H9 (cell line): Measurements from ENCODE around the gene ENPEP. TPM values are rescaled to one million over a fixed set of nuclear protein-coding genes. Genes with fewer than 3 reads are reported as not detected.

ENCODE experiments used
- DNase-seq: peaks from one replicate; pipeline ENCODE4 v3.0.0-alpha.2; 2017
- H2AFZ ChIP-seq: one replicate; pipeline ENCODE4 v1.6.1; 2013; ENCODE audit warnings: mild to moderate bottlenecking, low read length, control low read depth, moderate library complexity
- H2AK5ac ChIP-seq: 2 replicates; pipeline ENCODE4 v1.6.1; 2013; ENCODE audit warnings: low read length, control low read depth, mixed read lengths; ENCODE audit not compliant: insufficient read length
- H2BK120ac ChIP-seq: one replicate; pipeline ENCODE4 v1.6.1; 2013; ENCODE audit warnings: low read depth, mild to moderate bottlenecking, low read length, control low read depth, inconsistent platforms; ENCODE audit not compliant: poor library complexity, severe bottlenecking
- H2BK12ac ChIP-seq: 2 replicates; pipeline ENCODE4 v1.6.1; 2013; ENCODE audit warnings: low read length, control low read depth, mixed read lengths, low read depth; ENCODE audit not compliant: insufficient read length
- H2BK15ac ChIP-seq: 2 replicates; pipeline ENCODE4 v1.6.1; 2013; ENCODE audit warnings: low read depth, low read length, control low read depth
- H2BK20ac ChIP-seq: one replicate; pipeline ENCODE4 v1.6.1; 2013; ENCODE audit warnings: low read depth, mild to moderate bottlenecking, low read length, control low read depth, inconsistent platforms; ENCODE audit not compliant: poor library complexity, severe bottlenecking
- H2BK5ac ChIP-seq: 2 replicates; pipeline ENCODE4 v1.6.1; 2013; ENCODE audit warnings: low read length, control low read depth, mixed read lengths; ENCODE audit not compliant: insufficient read length
- H3K14ac ChIP-seq: 2 replicates; pipeline ENCODE4 v1.6.1; 2013; ENCODE audit warnings: low read length, control low read depth; ENCODE audit not compliant: insufficient read depth
- H3K18ac ChIP-seq: 2 replicates; pipeline ENCODE4 v1.6.1; 2013; ENCODE audit warnings: low read depth, mild to moderate bottlenecking, mixed read lengths, low read length, control low read depth; ENCODE audit not compliant: insufficient read length
- H3K23ac ChIP-seq: 2 replicates; pipeline ENCODE4 v1.6.1; 2013; ENCODE audit warnings: low read length, control low read depth, mixed read lengths, low read depth; ENCODE audit not compliant: insufficient read length
- H3K23me2 ChIP-seq: 2 replicates; pipeline ENCODE4 v1.6.1; 2013; ENCODE audit warnings: low read depth, mild to moderate bottlenecking, mixed read lengths, low read length, control low read depth; ENCODE audit not compliant: insufficient read length, poor library complexity, severe bottlenecking
- H3K27ac ChIP-seq: 2 replicates; pipeline ENCODE4 v1.5.1; 2013; ENCODE audit warnings: low read length, control low read depth, mixed read lengths, low read depth; ENCODE audit not compliant: insufficient read length
- H3K27me3 ChIP-seq: 2 replicates; pipeline ENCODE4 v1.6.1; 2013; ENCODE audit warnings: low read length, control low read depth, inconsistent platforms; ENCODE audit not compliant: insufficient read depth
- H3K4ac ChIP-seq: 2 replicates; pipeline ENCODE4 v1.6.1; 2013; ENCODE audit warnings: low read depth, mild to moderate bottlenecking, control low read depth, inconsistent platforms, low read length, moderate library complexity
- H3K4me1 ChIP-seq: 2 replicates; pipeline ENCODE4 v1.6.1; 2013; ENCODE audit warnings: low read length, control low read depth, inconsistent platforms; ENCODE audit not compliant: insufficient read depth
- H3K4me2 ChIP-seq: 2 replicates; pipeline ENCODE4 v1.6.1; 2013; ENCODE audit warnings: low read length, control low read depth, mixed read lengths; ENCODE audit not compliant: insufficient read length, insufficient read depth
- H3K56ac ChIP-seq: 2 replicates; pipeline ENCODE4 v1.6.1; 2013; ENCODE audit warnings: low read depth, mild to moderate bottlenecking, mixed read lengths, low read length, control low read depth; ENCODE audit not compliant: insufficient read length
- H3K79me1 ChIP-seq: 2 replicates; pipeline ENCODE4 v1.6.1; 2013; ENCODE audit warnings: low read depth, mild to moderate bottlenecking, moderate library complexity, low read length, control low read depth, inconsistent platforms; ENCODE audit not compliant: insufficient read depth, poor library complexity, severe bottlenecking
- H3K79me2 ChIP-seq: 2 replicates; pipeline ENCODE4 v1.6.1; 2013; ENCODE audit warnings: low read length, control low read depth, inconsistent platforms; ENCODE audit not compliant: insufficient read depth
- H3K9ac ChIP-seq: 2 replicates; pipeline ENCODE4 v1.6.1; 2013; ENCODE audit warnings: low read length, control low read depth, mixed read lengths; ENCODE audit not compliant: insufficient read length; ENCODE audit errors: extremely low read depth
- H3K9me3 ChIP-seq: one replicate; pipeline ENCODE4 v1.6.1; 2013; ENCODE audit warnings: low read depth, low read length, inconsistent platforms; ENCODE audit not compliant: control insufficient read depth
- H3T11ph ChIP-seq: one replicate; pipeline ENCODE4 v1.6.1; 2013; ENCODE audit warnings: mild to moderate bottlenecking, low read length, control low read depth, inconsistent platforms
- H4K20me1 ChIP-seq: one replicate; pipeline ENCODE4 v1.6.1; 2013; ENCODE audit not compliant: control insufficient read depth, insufficient read length, insufficient read depth
- H4K5ac ChIP-seq: 2 replicates; pipeline ENCODE4 v1.6.1; 2013; ENCODE audit warnings: low read depth, mild to moderate bottlenecking, mixed read lengths, low read length, control low read depth; ENCODE audit not compliant: insufficient read length
- H4K8ac ChIP-seq: replicated peaks from 2 replicates; pipeline ENCODE4 v1.6.1; 2013; ENCODE audit warnings: low read length, control low read depth, mixed read lengths, low read depth; ENCODE audit not compliant: insufficient read length
- H4K91ac ChIP-seq: 2 replicates; pipeline ENCODE4 v1.6.1; 2013; ENCODE audit warnings: low read depth, mild to moderate bottlenecking, moderate library complexity, mixed read lengths, low read length, control low read depth; ENCODE audit not compliant: insufficient read length
- H3K27ac Mint-ChIP-seq, 3 experiments: 2 replicates in 2 of 3; 3 replicates in 1 of 3; pipeline ENCODE4 v1.8.0; 2020 to 2021; ENCODE audit warnings: mixed read lengths in 3 of 3, mild to moderate bottlenecking in 1 of 3, moderate library complexity in 1 of 3
- H3K27me3 Mint-ChIP-seq: 2 replicates; pipeline ENCODE4 v1.8.0; 2021; ENCODE audit warnings: low read depth, mild to moderate bottlenecking, moderate library complexity, mixed read lengths
- H3K36me3 Mint-ChIP-seq, 3 experiments: 2 replicates in 2 of 3; 3 replicates in 1 of 3; pipeline ENCODE4 v1.8.0; 2020 to 2021; ENCODE audit warnings: low read depth in 3 of 3, mixed read lengths in 3 of 3; ENCODE audit not compliant: insufficient read depth in 1 of 3
- H3K4me1 Mint-ChIP-seq, 2 experiments: 2 replicates each; pipeline ENCODE4 v1.8.0; 2020; ENCODE audit warnings: mixed read lengths in 2 of 2
- H3K4me3 Mint-ChIP-seq, 2 experiments: 2 replicates in 1 of 2; 3 replicates in 1 of 2; pipeline ENCODE4 v1.8.0; 2020 to 2021; ENCODE audit warnings: mild to moderate bottlenecking in 2 of 2, mixed read lengths in 2 of 2, moderate library complexity in 1 of 2
- H3K9me3 Mint-ChIP-seq, 2 experiments: 2 replicates in 1 of 2; 3 replicates in 1 of 2; pipeline ENCODE4 v1.8.0; 2020; ENCODE audit warnings: mild to moderate bottlenecking in 2 of 2, mixed read lengths in 2 of 2, moderate library complexity in 1 of 2
- WGBS: extraction: QIAGEN DNeasy Blood & Tissue Kit; methylation state at CpG from one replicate; pipeline ENCODE4 v1.1.7; 2013; ENCODE audit warnings: missing lambda C conversion rate, low lambda C conversion rate, mixed read lengths; ENCODE audit not compliant: insufficient read length; ENCODE audit errors: extremely low coverage; 5-methylcytosine and 5-hydroxymethylcytosine counted together
- total RNA-seq: library from RNA; stranded (reverse); gene quantifications from 2 replicates; pipeline ENCODE4 v1.2.1, GENCODE V29; 2021
- TF ChIP-seq, protein P1 (sequence below): fragments of 200-600 bp; sonication (generic); conservative IDR thresholded peaks from 3 replicates; pipeline ENCODE4 v1.8.0; 2021; ENCODE audit warnings: antibody characterized with exemption, mild to moderate bottlenecking

ENPEP gene
- total RNA-seq, 1 experiment from 2014 or later, result 0.44 TPM

DNA sequence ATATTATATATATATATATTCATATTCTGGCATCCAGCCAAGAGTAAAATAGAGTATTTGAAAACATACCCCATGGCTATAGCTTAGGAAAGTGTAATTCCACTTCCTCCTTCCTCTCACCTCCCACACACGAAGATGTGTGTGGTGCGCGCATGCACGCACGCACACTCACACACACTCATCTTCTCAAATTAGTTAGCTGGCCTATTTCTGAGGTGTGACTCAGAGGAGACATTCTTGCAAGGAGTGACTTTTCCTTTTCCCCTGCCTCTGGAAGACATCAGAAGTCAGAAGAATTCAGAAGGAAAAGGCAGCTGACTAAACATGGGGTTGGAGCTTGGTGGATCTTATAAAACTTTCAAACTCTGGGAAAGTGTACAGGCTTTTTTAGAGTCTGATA lies 8.8 kb downstream of the ENPEP start:
- no peak overlapping the region for H2BK20ac ChIP-seq
- H3K23me2 ChIP-seq, result no peaks in the 10 kb centered on the region
- H4K5ac ChIP-seq, result no peak overlapping the region
- peaks cover 13% of the 10 kb centered on the region for H3K27me3 Mint-ChIP-seq
- no peak overlapping the region for H3K14ac ChIP-seq
- H3K4me1 ChIP-seq, result no peaks in the 10 kb centered on the region; the same call in 1 of the 2 replicates
- H3K9me3 ChIP-seq, result no peaks in the 10 kb centered on the region
- H3K27ac Mint-ChIP-seq, result peak overlapping the region in 2 of 3 experiments; percentile 29 to 63; a peak in 2 of 7 replicates
- no peaks in the 10 kb centered on the region; a peak in 1 of 7 replicates for H3K36me3 Mint-ChIP-seq
- no peaks in the 10 kb centered on the region for H3K9me3 Mint-ChIP-seq
- H4K8ac ChIP-seq, result no peak overlapping the region
- no peak overlapping the region for H3T11ph ChIP-seq
- no peak overlapping the region for H4K91ac ChIP-seq
- no peak overlapping the region for H3K4me2 ChIP-seq
- H2BK5ac ChIP-seq, result no peak overlapping the region
- no peak overlapping the region for H3K27ac ChIP-seq
- H4K20me1 ChIP-seq, result no peaks in the 10 kb centered on the region
- H3K27me3 ChIP-seq, result no peaks in the 10 kb centered on the region
- no peak overlapping the region for H2BK12ac ChIP-seq
- H2BK120ac ChIP-seq, result no peak overlapping the region
- H3K18ac ChIP-seq, result no peak overlapping the region
- peaks cover 32 to 39% of the 10 kb centered on the region in 2 experiments for H3K4me1 Mint-ChIP-seq
- no peak overlapping the region for H2AK5ac ChIP-seq
- no peak overlapping the region for H3K56ac ChIP-seq
- H2BK15ac ChIP-seq, result no peak overlapping the region
- no peaks in the 10 kb centered on the region for H3K79me1 ChIP-seq
- WGBS, result no CpG with 5 or more reads among the region's 5 CpGs
- H3K9ac ChIP-seq, result no peak overlapping the region
- no peak overlapping the region for H3K4ac ChIP-seq
- TF ChIP-seq, protein P1, sequence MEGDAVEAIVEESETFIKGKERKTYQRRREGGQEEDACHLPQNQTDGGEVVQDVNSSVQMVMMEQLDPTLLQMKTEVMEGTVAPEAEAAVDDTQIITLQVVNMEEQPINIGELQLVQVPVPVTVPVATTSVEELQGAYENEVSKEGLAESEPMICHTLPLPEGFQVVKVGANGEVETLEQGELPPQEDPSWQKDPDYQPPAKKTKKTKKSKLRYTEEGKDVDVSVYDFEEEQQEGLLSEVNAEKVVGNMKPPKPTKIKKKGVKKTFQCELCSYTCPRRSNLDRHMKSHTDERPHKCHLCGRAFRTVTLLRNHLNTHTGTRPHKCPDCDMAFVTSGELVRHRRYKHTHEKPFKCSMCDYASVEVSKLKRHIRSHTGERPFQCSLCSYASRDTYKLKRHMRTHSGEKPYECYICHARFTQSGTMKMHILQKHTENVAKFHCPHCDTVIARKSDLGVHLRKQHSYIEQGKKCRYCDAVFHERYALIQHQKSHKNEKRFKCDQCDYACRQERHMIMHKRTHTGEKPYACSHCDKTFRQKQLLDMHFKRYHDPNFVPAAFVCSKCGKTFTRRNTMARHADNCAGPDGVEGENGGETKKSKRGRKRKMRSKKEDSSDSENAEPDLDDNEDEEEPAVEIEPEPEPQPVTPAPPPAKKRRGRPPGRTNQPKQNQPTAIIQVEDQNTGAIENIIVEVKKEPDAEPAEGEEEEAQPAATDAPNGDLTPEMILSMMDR, result no peak
- DNase-seq, result no peak
- no peak overlapping the region for H3K4me3 Mint-ChIP-seq
- H3K23ac ChIP-seq, result no peak overlapping the region
- no peak overlapping the region for H2AFZ ChIP-seq
- no peaks in the 10 kb centered on the region for H3K79me2 ChIP-seq
